HepG2 (cell line): Measurements from ENCODE around the gene BSN. TPM values are rescaled to one million over a fixed set of nuclear protein-coding genes. Genes with fewer than 3 reads are reported as not detected.

Source experiments
- ATAC-seq: fragments of 200-7000 bp; cut with Tn5 transposase; 3 replicates; pipeline ENCODE4 v1.9.1; 2020; ENCODE audit warnings: mild to moderate bottlenecking, moderate library complexity
- BruUV-seq: library from RNA; stranded (reverse); fragments of 400-500 nt; replicated peaks from 2 replicates; lab custom pipeline; 2021; lab: Mats Ljungman, UMichigan
- CTCF ChIA-PET: fragments of 300-600 bp; formaldehyde crosslinking; extraction: SDS; loops from one replicate; lab custom pipeline; 2021; ENCODE audit warnings: low total read pairs, inconsistent platforms, low intra/inter-chr PET ratio; lab: Yijun Ruan, JAX
- POLR2A ChIA-PET: fragments of 350-600 bp; sonication (Branson Sonifier 250); formaldehyde crosslinking; loops from one replicate; lab custom pipeline; 2020; ENCODE audit warnings: antibody characterized with exemption, inconsistent platforms; lab: Yijun Ruan, JAX
- DNase-seq: peaks from one replicate; pipeline ENCODE4 v3.0.0-alpha.2; 2015; ENCODE audit warnings: low spot score
- FAIRE-seq: peaks from 3 replicates; lab custom pipeline; 2011; peaks lifted over from hg19 to GRCh38; lab: Jason Lieb, UNC
- H2AFZ ChIP-seq: one replicate; pipeline ENCODE4 v1.6.1; 2011; ENCODE audit warnings: low read length, inconsistent platforms
- H3K27ac ChIP-seq: fragments of 300-600 bp; 3 replicates; pipeline ENCODE4 v1.8.0; 2011; ENCODE audit warnings: mixed run types, mild to moderate bottlenecking, mixed read lengths, low read length, inconsistent platforms; ENCODE audit not compliant: insufficient read depth; ENCODE audit errors: extremely low read length
- H3K27me3 ChIP-seq, 2 experiments: fragments of 200-600 bp in 1 of 2; 2 replicates in 1 of 2; 3 replicates in 1 of 2; pipeline versions ENCODE4 v1.6.0 to v1.8.0; 2011; ENCODE audit warnings: low read length in 2 of 2, mild to moderate bottlenecking in 2 of 2, moderate library complexity in 2 of 2, inconsistent platforms in 1 of 2; ENCODE audit not compliant: insufficient read depth in 2 of 2, control insufficient read depth in 1 of 2
- H3K36me3 ChIP-seq, 2 experiments: fragments of 200-600 bp in 1 of 2; replicated peaks in 1 of 2; 2 replicates in 1 of 2; 3 replicates in 1 of 2; pipeline versions ENCODE4 v1.5.1 to v1.8.0; 2011; ENCODE audit warnings: low read length in 2 of 2, inconsistent platforms in 1 of 2; ENCODE audit not compliant: insufficient read depth in 2 of 2, control insufficient read depth in 1 of 2
- H3K4me1 ChIP-seq: 2 replicates; pipeline ENCODE4 v1.5.1; 2012; ENCODE audit warnings: low read length, inconsistent platforms; ENCODE audit not compliant: insufficient read depth
- H3K4me2 ChIP-seq: 2 replicates; pipeline ENCODE4 v1.6.0; 2011; ENCODE audit warnings: low read depth, low read length, inconsistent platforms
- H3K4me3 ChIP-seq, 3 experiments: fragments of 200-600 bp in 1 of 3; sonication (generic), shearing (Covaris generic) in 1 of 3; replicated peaks in 1 of 3; 2 replicates each; pipeline ENCODE4 v1.5.1; 2011 to 2016; ENCODE audit warnings: low read length in 3 of 3, inconsistent platforms in 2 of 3, low read depth in 2 of 3, mild to moderate bottlenecking in 2 of 3, control low read depth in 1 of 3, mixed read lengths in 1 of 3; ENCODE audit not compliant: insufficient read depth in 1 of 3
- H3K79me2 ChIP-seq: one replicate; pipeline ENCODE4 v1.6.1; 2011; ENCODE audit warnings: low read length, inconsistent platforms; ENCODE audit not compliant: insufficient read depth
- H3K9ac ChIP-seq: 2 replicates; pipeline ENCODE4 v1.6.0; 2011; ENCODE audit warnings: mild to moderate bottlenecking, low read depth, low read length, inconsistent platforms; ENCODE audit not compliant: insufficient read depth
- H3K9me3 ChIP-seq: 2 replicates; pipeline ENCODE4 v1.5.1; 2012; ENCODE audit warnings: mild to moderate bottlenecking, low read length
- H4K20me1 ChIP-seq: 2 replicates; pipeline ENCODE4 v1.6.0; 2011; ENCODE audit warnings: inconsistent platforms, mild to moderate bottlenecking, low read length, moderate library complexity; ENCODE audit not compliant: insufficient read depth
- ATF5 ChIP-seq: sonication (generic); formaldehyde crosslinking; IDR thresholded peaks from 2 replicates; pipeline ENCODE4 v1.4.0; 2020; ENCODE audit warnings: mild to moderate bottlenecking, low read depth, missing genetic modification reagents
- GFI1 ChIP-seq: sonication (generic); formaldehyde crosslinking; IDR thresholded peaks from 2 replicates; pipeline ENCODE4 v1.5.0; 2020; ENCODE audit warnings: missing genetic modification reagents, mild to moderate bottlenecking, borderline replicate concordance
- NFE2L1 ChIP-seq: sonication (generic); formaldehyde crosslinking; IDR thresholded peaks from 2 replicates; pipeline ENCODE4 v1.4.0; 2020; ENCODE audit warnings: missing genetic modification reagents, mild to moderate bottlenecking, borderline replicate concordance
- NFYC ChIP-seq: IDR thresholded peaks from 2 replicates; pipeline ENCODE4 v1.6.1; 2016; ENCODE audit warnings: missing genetic modification reagents, missing compliant biosample characterization
- RCOR2 ChIP-seq: IDR thresholded peaks from 2 replicates; pipeline ENCODE4 v1.6.1; 2016; ENCODE audit warnings: missing biosample characterization, missing genetic modification reagents
- SMARCC2 ChIP-seq: fragments of 450-650 bp; IDR thresholded peaks from 2 replicates; pipeline ENCODE4 v1.6.1; 2017; ENCODE audit warnings: antibody characterized with exemption, mild to moderate bottlenecking
- TBX3 ChIP-seq: fragments of 450-650 bp; IDR thresholded peaks from 2 replicates; pipeline ENCODE4 v1.6.1; 2017; ENCODE audit warnings: antibody characterized with exemption, mild to moderate bottlenecking, inconsistent platforms, borderline replicate concordance
- ZNF12 ChIP-seq: sonication (generic); formaldehyde crosslinking; IDR thresholded peaks from 2 replicates; pipeline ENCODE4 v1.5.0; 2020; ENCODE audit warnings: missing genetic modification reagents
- ZNF512B ChIP-seq: sonication (generic); formaldehyde crosslinking; IDR thresholded peaks from 2 replicates; pipeline ENCODE4 v1.5.1; 2020; ENCODE audit warnings: missing genetic modification reagents, mild to moderate bottlenecking, borderline replicate concordance
- ZNF550 ChIP-seq: sonication (generic); formaldehyde crosslinking; IDR thresholded peaks from 2 replicates; pipeline ENCODE4 v1.4.0; 2020; ENCODE audit warnings: mild to moderate bottlenecking, missing genetic modification reagents, borderline replicate concordance
- ZSCAN29 ChIP-seq: sonication (generic); formaldehyde crosslinking; conservative IDR thresholded peaks from 2 replicates; pipeline ENCODE4 v1.4.0; 2020; ENCODE audit warnings: mild to moderate bottlenecking, missing genetic modification reagents
- ZSCAN31 ChIP-seq: sonication (generic); formaldehyde crosslinking; IDR thresholded peaks from 2 replicates; pipeline ENCODE4 v1.5.0; 2020; ENCODE audit warnings: low read depth, mild to moderate bottlenecking, missing genetic modification reagents
- WGBS: methylation state at CpG from one replicate; pipeline ENCODE4 v1.1.6; 2017; ENCODE audit warnings: low lambda C conversion rate; 5-methylcytosine and 5-hydroxymethylcytosine counted together
- in situ Hi-C: cut with HindIII; loops from 2 replicates; pipeline ENCODE4 v1.10.0; 2017; ENCODE audit warnings: low pct_unique_long_range_greater_than_20kb; ENCODE audit not compliant: extremely low pct_ligation_motif_present
- intact Hi-C: fragments of 100-400 bp; cut with micrococcal nuclease; formaldehyde crosslinking; loops from one replicate; pipeline ENCODE4 v1.10.0; 2022; ENCODE audit not compliant: unreplicated experiment
- polyA plus RNA-seq, 8 experiments: library from polyadenylated mRNA; depleted of rRNA in 3 of 8; stranded (reverse) in 7 of 8; unstranded in 1 of 8; fragments of >200 nt; fragmentation: Illumina TruSeq in 4 of 8; extraction: Trizol in 4 of 8; gene quantifications; 2 replicates each; pipeline versions ENCODE4 v1.2.1 to v1.2.3, GENCODE V29; 2011 to 2016; ENCODE audit warnings: low read depth in 4 of 8, missing spikeins in 1 of 8, mixed read lengths in 1 of 8; ENCODE audit not compliant: insufficient read depth in 1 of 8
- total RNA-seq, 5 experiments: library from RNA; depleted of rRNA; stranded (reverse); fragments of >200 nt; fragmentation: Illumina TruSeq; extraction: Trizol; gene quantifications; 2 replicates each; pipeline ENCODE4 v1.2.3, GENCODE V29; 2016; ENCODE audit warnings: low read depth in 1 of 5
- TF ChIP-seq, protein P1 (sequence below): IDR thresholded peaks from 2 replicates; pipeline ENCODE4 v1.6.1; 2012; ENCODE audit warnings: low read length, improper control_type of control experiment
- TF ChIP-seq, protein P2 (sequence below): sonication (generic); formaldehyde crosslinking; IDR thresholded peaks from 2 replicates; pipeline ENCODE4 v1.4.0; 2020; ENCODE audit warnings: missing genetic modification reagents, mild to moderate bottlenecking, borderline replicate concordance

BSN gene
- total and polyA plus RNA-seq, 2 of the 13 experiments (the other 11 are each of a cell fraction or from before 2014, with no cell fraction given) = 0.42 to 0.86 TPM

- TF ChIP-seq ZNF12 (CRISPR knock-in tag) (no peak), ZNF550 (CRISPR knock-in tag) (no peak), ZSCAN29 (CRISPR knock-in tag) (no peak), ZSCAN31 (CRISPR knock-in tag) (no peak)
These were observed 98.7 kb downstream of the BSN start (continued) for GRCh38 chr3:49652903-49653415.

GRCh38 chr3:49653621-49654020 lies 99.3 kb downstream of the BSN start:
- Histone ChIP-seq H2AFZ (no peak overlapping the region), H3K4me1 (peaks cover 25% of the 10 kb centered on the region), H4K20me1 (no peaks in the 10 kb centered on the region), H3K79me2 (no peaks in the 10 kb centered on the region), H3K9ac (no peak overlapping the region), H3K4me3 (no peak overlapping the region), H3K27me3 (no peaks in the 10 kb centered on the region), H3K27ac (no peak overlapping the region), H3K9me3 (no peaks in the 10 kb centered on the region), H3K4me2 (no peak overlapping the region), H3K36me3 (no peaks in the 10 kb centered on the region)
- ChIA-PET CTCF (no interaction called here), POLR2A (no interaction called here)
- in situ Hi-C loops = no loop called here
- DNase-seq = no peak
- BruUV-seq = no TSS peak
- no peak for ATAC-seq
- WGBS = 89% methylated on average over 8 of the region's 8 CpGs
- FAIRE-seq = no peak
- intact Hi-C loops = no loop called here
- TF ChIP-seq ZNF512B = no peak
- TF ChIP-seq RCOR2 (CRISPR knock-in tag) = no peak
- TF ChIP-seq GFI1 (CRISPR knock-in tag) = no peak
- TF ChIP-seq SMARCC2 = no peak
- TF ChIP-seq NFE2L1 (CRISPR knock-in tag) = no peak
- TF ChIP-seq ATF5 (CRISPR knock-in tag) = no peak
- TF ChIP-seq, protein P1, sequence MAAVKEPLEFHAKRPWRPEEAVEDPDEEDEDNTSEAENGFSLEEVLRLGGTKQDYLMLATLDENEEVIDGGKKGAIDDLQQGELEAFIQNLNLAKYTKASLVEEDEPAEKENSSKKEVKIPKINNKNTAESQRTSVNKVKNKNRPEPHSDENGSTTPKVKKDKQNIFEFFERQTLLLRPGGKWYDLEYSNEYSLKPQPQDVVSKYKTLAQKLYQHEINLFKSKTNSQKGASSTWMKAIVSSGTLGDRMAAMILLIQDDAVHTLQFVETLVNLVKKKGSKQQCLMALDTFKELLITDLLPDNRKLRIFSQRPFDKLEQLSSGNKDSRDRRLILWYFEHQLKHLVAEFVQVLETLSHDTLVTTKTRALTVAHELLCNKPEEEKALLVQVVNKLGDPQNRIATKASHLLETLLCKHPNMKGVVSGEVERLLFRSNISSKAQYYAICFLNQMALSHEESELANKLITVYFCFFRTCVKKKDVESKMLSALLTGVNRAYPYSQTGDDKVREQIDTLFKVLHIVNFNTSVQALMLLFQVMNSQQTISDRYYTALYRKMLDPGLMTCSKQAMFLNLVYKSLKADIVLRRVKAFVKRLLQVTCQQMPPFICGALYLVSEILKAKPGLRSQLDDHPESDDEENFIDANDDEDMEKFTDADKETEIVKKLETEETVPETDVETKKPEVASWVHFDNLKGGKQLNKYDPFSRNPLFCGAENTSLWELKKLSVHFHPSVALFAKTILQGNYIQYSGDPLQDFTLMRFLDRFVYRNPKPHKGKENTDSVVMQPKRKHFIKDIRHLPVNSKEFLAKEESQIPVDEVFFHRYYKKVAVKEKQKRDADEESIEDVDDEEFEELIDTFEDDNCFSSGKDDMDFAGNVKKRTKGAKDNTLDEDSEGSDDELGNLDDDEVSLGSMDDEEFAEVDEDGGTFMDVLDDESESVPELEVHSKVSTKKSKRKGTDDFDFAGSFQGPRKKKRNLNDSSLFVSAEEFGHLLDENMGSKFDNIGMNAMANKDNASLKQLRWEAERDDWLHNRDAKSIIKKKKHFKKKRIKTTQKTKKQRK = no peak
- no peak for TF ChIP-seq NFYC (CRISPR knock-in tag)
- TF ChIP-seq, protein P2, sequence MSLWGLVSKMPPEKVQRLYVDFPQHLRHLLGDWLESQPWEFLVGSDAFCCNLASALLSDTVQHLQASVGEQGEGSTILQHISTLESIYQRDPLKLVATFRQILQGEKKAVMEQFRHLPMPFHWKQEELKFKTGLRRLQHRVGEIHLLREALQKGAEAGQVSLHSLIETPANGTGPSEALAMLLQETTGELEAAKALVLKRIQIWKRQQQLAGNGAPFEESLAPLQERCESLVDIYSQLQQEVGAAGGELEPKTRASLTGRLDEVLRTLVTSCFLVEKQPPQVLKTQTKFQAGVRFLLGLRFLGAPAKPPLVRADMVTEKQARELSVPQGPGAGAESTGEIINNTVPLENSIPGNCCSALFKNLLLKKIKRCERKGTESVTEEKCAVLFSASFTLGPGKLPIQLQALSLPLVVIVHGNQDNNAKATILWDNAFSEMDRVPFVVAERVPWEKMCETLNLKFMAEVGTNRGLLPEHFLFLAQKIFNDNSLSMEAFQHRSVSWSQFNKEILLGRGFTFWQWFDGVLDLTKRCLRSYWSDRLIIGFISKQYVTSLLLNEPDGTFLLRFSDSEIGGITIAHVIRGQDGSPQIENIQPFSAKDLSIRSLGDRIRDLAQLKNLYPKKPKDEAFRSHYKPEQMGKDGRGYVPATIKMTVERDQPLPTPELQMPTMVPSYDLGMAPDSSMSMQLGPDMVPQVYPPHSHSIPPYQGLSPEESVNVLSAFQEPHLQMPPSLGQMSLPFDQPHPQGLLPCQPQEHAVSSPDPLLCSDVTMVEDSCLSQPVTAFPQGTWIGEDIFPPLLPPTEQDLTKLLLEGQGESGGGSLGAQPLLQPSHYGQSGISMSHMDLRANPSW (CRISPR knock-in tag) = no peak
- no peak for TF ChIP-seq TBX3
